ENCODE measurements around the gene TMEM108. TPM values are rescaled to one million over a fixed set of nuclear protein-coding genes. Genes with fewer than 3 reads are reported as not detected.
A peak's percentile ranks its signal among the peaks of the same experiment; 100 is the strongest.

Gene TMEM108
- polyA plus RNA-seq, 1 experiment: 0.63 TPM

- Histone ChIP-seq H3K27me3 (ENCODE audit: control insufficient read depth, insufficient read depth, low read length) (no peaks in the 10 kb centered on the region), H3K27ac (ENCODE audit: low read depth, low read length) (peak overlapping the region; percentile 53), H3K9me3 (ENCODE audit: control insufficient read depth, insufficient read depth, low read length) (no peaks in the 10 kb centered on the region), H3K4me3 (ENCODE audit: low read depth, low read length) (no peak overlapping the region)
- ChIA-PET POLR2A (interaction anchor here (0.6 to 1.0 kb wide), 3 partner anchors 14 to 789 kb away, joined by 3 to 5 read pairs (median 3); no protein-coding TSS in a partner anchor), CTCF (no interaction called here)
- DNase-seq (ENCODE audit: low read depth, low spot score): peak; percentile 56
- TF ChIP-seq CTCF (IDR thresholded peaks at IDR 0.05; ENCODE audit: low read depth, low read length): no peak
Observed at GRCh38 chr3:133282236-133282635, 244.0 kb downstream of the TMEM108 start.

GRCh38 chr3:133283958-133284807, 246.0 kb downstream of the TMEM108 start:
- no peak for DNase-seq (ENCODE audit: low read depth, low spot score)
- no peaks in the 10 kb centered on the region for H3K27me3 ChIP-seq (ENCODE audit: control insufficient read depth, insufficient read depth, low read length)
- no peak overlapping the region for H3K27ac ChIP-seq (ENCODE audit: low read depth, low read length)
- no peaks in the 10 kb centered on the region for H3K9me3 ChIP-seq (ENCODE audit: control insufficient read depth, insufficient read depth, low read length)
- no peak overlapping the region for H3K4me3 ChIP-seq (ENCODE audit: low read depth, low read length)
- TF ChIP-seq CTCF (IDR thresholded peaks at IDR 0.05; ENCODE audit: low read depth, low read length): 0 out of 2 replicates have a peak, but pooled peaks have one; percentile 18
- CTCF ChIA-PET: no interaction called here
- POLR2A ChIA-PET: no interaction called here

GRCh38 chr3:133289322-133289721, 251.1 kb downstream of the TMEM108 start:
- no peaks in the 10 kb centered on the region for H3K27me3 ChIP-seq (ENCODE audit: control insufficient read depth, insufficient read depth, low read length)
- no peak overlapping the region for H3K27ac ChIP-seq (ENCODE audit: low read depth, low read length)
- ChIA-PET CTCF (no interaction called here), POLR2A (no interaction called here)
- no peak overlapping the region for H3K4me3 ChIP-seq (ENCODE audit: low read depth, low read length)
- no peak for TF ChIP-seq CTCF (IDR thresholded peaks at IDR 0.05; ENCODE audit: low read depth, low read length)
- DNase-seq (ENCODE audit: low read depth, low spot score): no peak
- H3K9me3 ChIP-seq (ENCODE audit: control insufficient read depth, insufficient read depth, low read length): no peaks in the 10 kb centered on the region

GRCh38 chr3:133292296-133292695, 254.1 kb downstream of the TMEM108 start:
- no peak for DNase-seq (ENCODE audit: low read depth, low spot score)
- ChIA-PET POLR2A (no interaction called here), CTCF (interaction anchor here (1.3 kb wide), 1 partner anchor 251 kb away, joined by 3 read pairs; no protein-coding TSS in a partner anchor)
- TF ChIP-seq CTCF (IDR thresholded peaks at IDR 0.05; ENCODE audit: low read depth, low read length): no peak
- Histone ChIP-seq H3K27ac (ENCODE audit: low read depth, low read length) (no peak overlapping the region), H3K9me3 (ENCODE audit: control insufficient read depth, insufficient read depth, low read length) (no peaks in the 10 kb centered on the region), H3K4me3 (ENCODE audit: low read depth, low read length) (no peak overlapping the region), H3K27me3 (ENCODE audit: control insufficient read depth, insufficient read depth, low read length) (no peaks in the 10 kb centered on the region)

- TF ChIP-seq CTCF (IDR thresholded peaks at IDR 0.05; ENCODE audit: low read depth, low read length): no peak
- no peak for DNase-seq (ENCODE audit: low read depth, low spot score)
- H3K9me3 ChIP-seq (ENCODE audit: control insufficient read depth, insufficient read depth, low read length): no peaks in the 10 kb centered on the region
- H3K4me3 ChIP-seq (ENCODE audit: low read depth, low read length): no peak overlapping the region
- CTCF ChIA-PET: interaction anchor here (1.3 to 1.4 kb wide), 2 partner anchors 252 to 567 kb away, joined by 3 to 4 read pairs; no protein-coding TSS in a partner anchor
- H3K27me3 ChIP-seq (ENCODE audit: control insufficient read depth, insufficient read depth, low read length): no peaks in the 10 kb centered on the region
- no peak overlapping the region for H3K27ac ChIP-seq (ENCODE audit: low read depth, low read length)
- POLR2A ChIA-PET: no interaction called here
Observed at GRCh38 chr3:133293397-133294110, 255.4 kb downstream of the TMEM108 start.
